Renal cortical epithelial cell (primary cell): ENCODE data around the gene SRCAP. TPM values are rescaled to one million over a fixed set of nuclear protein-coding genes. Genes with fewer than 3 reads are reported as not detected.

Experiments
- DNase-seq: peaks from one replicate; pipeline ENCODE4 v3.0.0-alpha.2; 2011; ENCODE audit warnings: low read depth
- total RNA-seq: library from RNA; depleted of rRNA; stranded (reverse); fragments of >200 nt; gene quantifications from 2 replicates; pipeline ENCODE4 v1.2.3, GENCODE V29; 2014

The SRCAP gene
- total RNA-seq, 1 donor from 2014 or later: 74.0 TPM

DNA sequence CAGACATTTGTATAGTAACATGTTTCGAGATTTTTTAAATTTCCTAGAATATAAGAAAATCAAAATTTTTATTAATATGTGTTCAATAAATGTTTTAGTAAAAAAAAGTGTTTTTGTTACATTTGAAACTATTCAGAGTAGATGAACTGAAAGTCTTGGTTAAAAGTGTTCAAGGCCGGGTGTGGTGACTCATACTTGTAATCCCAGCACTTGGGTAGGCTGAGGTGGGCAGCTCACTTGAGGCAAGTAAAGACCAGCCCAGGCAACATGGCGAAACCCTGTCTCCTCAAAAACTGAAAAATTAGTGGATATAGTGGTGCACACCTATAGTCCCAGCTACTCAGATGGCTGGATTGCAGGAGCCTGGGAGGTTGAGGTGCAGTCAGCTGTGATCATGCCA is 32.4 kb downstream of the SRCAP start:
- no peak for DNase-seq

- no peak for DNase-seq
These were observed 38.2 kb downstream of the SRCAP start for GRCh38 chr16:30736995-30737793.

GRCh38 chr16:30737794-30738648 is 39.0 kb downstream of the SRCAP start:
- DNase-seq: no peak

- no peak for DNase-seq
These were observed 40.3 kb downstream of the SRCAP start for GRCh38 chr16:30738984-30739951.

- peak; percentile 93 for DNase-seq
These were observed 41.6 kb downstream of the SRCAP start for GRCh38 chr16:30740364-30741251.

DNA sequence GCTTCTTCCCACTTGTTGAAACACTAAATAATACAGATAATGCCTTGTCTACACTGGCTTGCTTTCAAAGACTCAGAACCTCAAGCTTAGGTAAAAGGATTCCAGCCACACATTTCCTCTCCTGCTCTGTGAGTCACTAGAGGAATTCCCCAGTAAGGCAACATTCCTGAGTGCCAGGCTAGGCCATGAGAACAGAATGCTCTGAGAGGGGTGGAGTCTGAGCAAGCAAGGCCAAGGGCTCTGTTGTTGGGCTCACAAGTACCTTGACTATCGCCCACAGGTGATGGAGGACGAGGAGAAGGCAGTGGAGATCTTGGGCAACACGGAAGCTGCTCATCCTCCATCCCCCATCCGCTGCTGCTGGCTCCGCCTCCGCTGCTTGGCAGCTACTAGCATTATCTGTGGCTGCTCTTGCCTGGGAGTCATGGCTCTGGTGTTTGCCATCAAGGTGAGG is 42.5 kb downstream of the SRCAP start:
- peak; percentile 99 for DNase-seq

DNA sequence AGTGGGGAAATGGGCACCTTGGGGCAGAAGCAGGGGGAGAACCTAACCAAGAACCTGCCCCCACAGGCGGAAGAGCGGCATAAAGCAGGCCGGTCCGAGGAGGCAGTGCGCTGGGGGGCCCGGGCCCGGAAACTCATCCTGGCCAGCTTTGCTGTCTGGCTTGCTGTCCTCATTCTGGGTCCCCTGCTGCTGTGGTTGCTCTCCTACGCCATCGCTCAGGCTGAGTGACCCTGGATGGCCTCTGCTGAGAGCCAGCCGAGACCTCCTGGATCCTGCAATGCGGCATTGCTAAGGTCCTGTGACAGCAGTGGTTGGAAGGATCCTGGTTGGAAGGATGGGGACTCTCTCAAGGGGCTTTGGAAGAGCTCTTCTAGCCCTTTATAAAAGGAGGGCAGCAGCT is 44.7 kb downstream of the SRCAP start:
- no peak for DNase-seq

- DNase-seq: no peak
These were observed 45.2 kb downstream of the SRCAP start for GRCh38 chr16:30744183-30744582.

DNA sequence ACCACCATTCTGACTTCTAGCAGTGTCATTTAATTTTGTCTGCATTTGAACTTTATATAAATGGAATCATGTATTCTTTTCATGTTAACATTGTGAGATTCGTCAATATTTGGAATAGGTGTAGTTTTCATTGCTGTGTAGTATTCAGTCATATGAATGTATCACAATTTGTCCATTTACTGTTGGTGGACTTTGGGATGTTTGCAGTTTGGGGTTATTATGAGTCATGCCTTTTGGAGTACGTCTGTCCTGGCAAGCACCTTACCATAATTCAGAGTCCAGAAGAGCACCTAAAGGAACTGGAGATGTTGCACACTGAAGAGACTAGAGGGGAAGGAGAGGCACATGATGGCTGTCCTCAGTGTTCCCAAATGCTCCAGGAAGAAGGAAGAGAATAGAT is 46.1 kb downstream of the SRCAP start:
- DNase-seq: no peak

GRCh38 chr16:30746638-30747175 is 47.7 kb downstream of the SRCAP start:
- DNase-seq: no peak

DNA sequence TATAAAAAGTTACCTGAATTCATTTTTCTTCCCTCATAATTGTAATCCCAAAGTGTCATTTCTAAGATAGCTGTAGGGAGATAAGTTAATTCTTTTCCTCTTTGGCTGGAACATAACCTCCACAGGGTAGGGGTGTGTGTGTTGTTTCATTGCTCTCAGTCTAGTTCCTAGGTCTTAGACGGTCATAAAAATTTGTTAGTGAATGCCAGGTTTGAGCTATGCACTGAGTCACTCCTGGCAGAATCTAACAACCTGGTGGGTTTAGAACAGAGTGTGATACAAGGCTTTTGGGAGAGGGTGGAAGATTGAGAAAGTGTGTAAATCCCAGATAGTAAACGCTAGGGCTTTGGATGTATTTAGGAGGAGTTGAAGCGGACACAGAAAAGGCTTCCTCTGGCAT is 48.4 kb downstream of the SRCAP start:
- peak; percentile 77 for DNase-seq

- DNase-seq: peak; percentile 97
These were observed 49.0 kb downstream of the SRCAP start, which contains the start of gene PHKG2 for GRCh38 chr16:30747799-30748633. PHKG2 (plus strand) TSS chr16:30748425; CDS start chr16:30748821, 396 bp downstream.

GRCh38 chr16:30748634-30749445 is 49.9 kb downstream of the SRCAP start:
- peak; percentile 8 for DNase-seq

DNA sequence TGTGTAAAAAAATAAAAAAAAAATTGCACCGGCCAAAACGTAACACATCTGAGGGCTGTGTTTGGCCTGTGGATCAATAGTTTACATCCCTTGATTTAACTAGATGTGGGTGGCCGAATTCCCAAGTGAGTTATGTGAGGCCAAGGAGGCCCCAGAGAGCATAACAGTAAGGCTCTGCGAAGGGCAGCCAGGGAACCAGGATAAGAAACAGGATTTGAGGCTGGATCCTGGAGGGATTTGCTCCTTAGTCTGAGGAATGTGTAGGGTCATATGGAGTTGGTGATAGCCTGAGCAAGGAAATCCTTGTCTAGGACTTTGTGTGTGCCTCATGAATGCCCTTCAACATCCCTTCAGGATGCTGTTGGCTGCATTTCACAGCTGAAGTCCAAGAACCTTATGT is 51.2 kb downstream of the SRCAP start:
- no peak for DNase-seq

DNA sequence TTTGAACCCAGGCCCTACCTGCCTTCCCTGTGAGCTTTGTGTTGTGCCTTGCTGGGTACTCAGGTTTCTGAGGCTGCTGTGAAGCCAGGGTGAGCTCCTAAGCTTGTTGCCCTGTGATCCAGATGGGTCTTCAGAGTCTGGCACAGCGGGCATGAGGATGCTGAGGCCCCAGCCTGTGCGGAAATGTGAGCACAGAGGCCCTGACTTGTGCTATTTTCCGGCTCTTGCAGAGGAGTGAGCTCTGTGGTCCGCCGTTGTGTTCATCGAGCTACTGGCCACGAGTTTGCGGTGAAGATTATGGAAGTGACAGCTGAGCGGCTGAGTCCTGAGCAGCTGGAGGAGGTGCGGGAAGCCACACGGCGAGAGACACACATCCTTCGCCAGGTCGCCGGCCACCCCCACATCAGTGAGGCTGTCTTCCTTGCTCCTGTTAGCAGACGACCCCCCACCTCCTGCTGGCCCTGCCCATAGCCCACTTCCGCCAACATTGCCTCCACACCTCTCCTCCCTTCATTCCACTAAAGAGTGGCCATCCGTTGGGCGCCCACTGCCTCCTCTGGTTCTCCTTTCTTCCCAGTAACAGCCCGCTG is 52.0 kb downstream of the SRCAP start:
- no peak for DNase-seq

DNA sequence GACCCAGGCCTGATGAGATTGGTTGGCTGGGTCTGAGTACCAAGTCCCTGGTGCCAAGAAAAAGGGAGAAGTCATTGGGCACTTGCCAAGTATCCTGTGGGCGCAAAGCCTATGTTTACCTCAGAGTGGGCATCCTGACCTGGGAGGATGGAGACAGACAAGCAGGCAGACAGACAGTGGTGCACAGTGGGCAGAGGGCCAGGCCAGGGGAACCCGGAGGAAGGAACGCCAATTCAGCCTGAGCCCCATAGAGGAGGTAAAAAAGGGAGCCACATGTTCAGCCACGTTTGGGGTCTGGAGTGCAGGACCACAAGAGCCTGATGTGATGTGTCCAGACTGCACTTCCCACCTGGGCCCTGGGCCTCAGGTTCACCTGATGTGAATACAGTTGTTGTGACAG is 54.6 kb downstream of the SRCAP start:
- no peak for DNase-seq

- no peak for DNase-seq
These were observed 57.2 kb downstream of the SRCAP start for GRCh38 chr16:30755955-30756780.
